Mesenteric fat pad (tissue), 1 donor: ENCODE data around the gene CHRM2. TPM values are rescaled to one million over a fixed set of nuclear protein-coding genes. Genes with fewer than 3 reads are reported as not detected.

ENCODE experiments used
- DNase-seq: peaks from one replicate; pipeline ENCODE4 v3.0.0-alpha.2; 2020; ENCODE audit warnings: low spot score
- total RNA-seq: library from RNA; stranded (reverse); fragmentation: NEBNext Ultra II Directional; extraction: Animal tissue kit (Norgen Biotek cat#: 25700); gene quantifications from one replicate; pipeline ENCODE4 v1.2.1, GENCODE V29; 2021
- donor health status: DM: yes; HTN: yes; CAD: no.

Gene CHRM2
- total RNA-seq, 1 donor from 2014 or later: not detected

GRCh38 chr7:136894789-136895188, 26.3 kb downstream of the CHRM2 start:
- no peak for DNase-seq

- DNase-seq: no peak
These were observed 29.2 kb downstream of the CHRM2 start for GRCh38 chr7:136897676-136898075.

GRCh38 chr7:136900005-136900404, 31.6 kb downstream of the CHRM2 start:
- no peak for DNase-seq

- no peak for DNase-seq
These were observed 42.3 kb downstream of the CHRM2 start for GRCh38 chr7:136910771-136911170.

GRCh38 chr7:136911344-136911743, 42.9 kb downstream of the CHRM2 start:
- DNase-seq: no peak

GRCh38 chr7:136912339-136912738, 43.9 kb downstream of the CHRM2 start:
- no peak for DNase-seq

GRCh38 chr7:136914016-136914415, 45.6 kb downstream of the CHRM2 start:
- no peak for DNase-seq

GRCh38 chr7:136919820-136920219, 51.4 kb downstream of the CHRM2 start:
- no peak for DNase-seq

GRCh38 chr7:136923111-136923667, 54.7 kb downstream of the CHRM2 start:
- no peak for DNase-seq

GRCh38 chr7:136925044-136925443, 56.6 kb downstream of the CHRM2 start:
- DNase-seq: no peak

GRCh38 chr7:136925556-136925955, 57.1 kb downstream of the CHRM2 start:
- DNase-seq: no peak

GRCh38 chr7:136931169-136931867, 62.9 kb downstream of the CHRM2 start:
- no peak for DNase-seq

- DNase-seq: no peak
These were observed 69.0 kb downstream of the CHRM2 start for GRCh38 chr7:136937436-136937835.

- no peak for DNase-seq
These were observed 70.0 kb downstream of the CHRM2 start for GRCh38 chr7:136938476-136938875.

GRCh38 chr7:136940122-136940521, 71.7 kb downstream of the CHRM2 start:
- DNase-seq: no peak

GRCh38 chr7:136940917-136941316, 72.5 kb downstream of the CHRM2 start:
- no peak for DNase-seq

- DNase-seq: no peak
These were observed 73.4 kb downstream of the CHRM2 start for GRCh38 chr7:136941816-136942215.

- DNase-seq: no peak
These were observed 73.9 kb downstream of the CHRM2 start for GRCh38 chr7:136942401-136942800.

GRCh38 chr7:136942994-136943393, 74.5 kb downstream of the CHRM2 start:
- no peak for DNase-seq

GRCh38 chr7:136947347-136947746, 78.9 kb downstream of the CHRM2 start:
- DNase-seq: no peak

GRCh38 chr7:136950331-136950730, 81.9 kb downstream of the CHRM2 start:
- DNase-seq: no peak

GRCh38 chr7:136953386-136953785, 84.9 kb downstream of the CHRM2 start:
- DNase-seq: no peak

- DNase-seq: no peak
These were observed 87.8 kb downstream of the CHRM2 start for GRCh38 chr7:136956232-136956631.
